Osteoblast (primary cell): ENCODE measurements around the gene ALG6. TPM values are rescaled to one million over a fixed set of nuclear protein-coding genes. Genes with fewer than 3 reads are reported as not detected.

Experiments
- DNase-seq: peaks from one replicate; pipeline ENCODE4 v3.0.0; 2011; ENCODE audit warnings: low spot score, mixed read lengths; ENCODE audit not compliant: insufficient read length; ENCODE audit errors: missing footprints
- H2AFZ ChIP-seq: 2 replicates; pipeline ENCODE4 v1.6.0; 2011; ENCODE audit warnings: mild to moderate bottlenecking, low read length
- H3K27ac ChIP-seq: 2 replicates; pipeline ENCODE4 v1.5.1; 2011; ENCODE audit warnings: mild to moderate bottlenecking, low read depth, low read length, moderate library complexity
- H3K27me3 ChIP-seq: 2 replicates; pipeline ENCODE4 v1.6.0; 2012; ENCODE audit warnings: mild to moderate bottlenecking, control low read depth, inconsistent platforms, low read length, moderate library complexity; ENCODE audit not compliant: insufficient read depth
- H3K36me3 ChIP-seq: 2 replicates; pipeline ENCODE4 v1.5.1; 2011; ENCODE audit warnings: mild to moderate bottlenecking, low read length, control low read depth, moderate library complexity; ENCODE audit not compliant: insufficient read depth
- H3K4me1 ChIP-seq: 2 replicates; pipeline ENCODE4 v1.5.1; 2011; ENCODE audit warnings: mild to moderate bottlenecking, low read length, control low read depth, moderate library complexity; ENCODE audit not compliant: insufficient read depth
- H3K4me2 ChIP-seq: 2 replicates; pipeline ENCODE4 v1.6.0; 2011; ENCODE audit warnings: mild to moderate bottlenecking, low read length; ENCODE audit not compliant: insufficient read depth
- H3K4me3 ChIP-seq: fragments of 200-600 bp; sonication (generic); 3 replicates; pipeline ENCODE4 v1.5.1; 2012; ENCODE audit warnings: mild to moderate bottlenecking, low read length, inconsistent platforms; ENCODE audit not compliant: insufficient read depth
- H3K79me2 ChIP-seq: 2 replicates; pipeline ENCODE4 v1.6.0; 2012; ENCODE audit warnings: mild to moderate bottlenecking, low read length, control low read depth, inconsistent platforms; ENCODE audit not compliant: insufficient read depth
- H3K9me3 ChIP-seq: 2 replicates; pipeline ENCODE4 v1.5.1; 2011; ENCODE audit warnings: low read depth, low read length, control low read depth
- H4K20me1 ChIP-seq: 2 replicates; pipeline ENCODE4 v1.6.0; 2012; ENCODE audit warnings: mild to moderate bottlenecking, low read length, control low read depth; ENCODE audit not compliant: insufficient read depth
- total RNA-seq: library from RNA; depleted of rRNA; stranded (reverse); fragments of >200 nt; gene quantifications from 2 replicates; pipeline ENCODE4 v1.2.3, GENCODE V29; 2012
- TF ChIP-seq, protein P1 (sequence below): IDR thresholded peaks from 2 replicates; pipeline ENCODE4 v1.5.1; 2011; ENCODE audit warnings: mild to moderate bottlenecking, low read depth, low read length, moderate library complexity; ENCODE audit errors: extremely low read depth

ALG6 gene
- total RNA-seq, 1 donor: 8.3 TPM

DNA sequence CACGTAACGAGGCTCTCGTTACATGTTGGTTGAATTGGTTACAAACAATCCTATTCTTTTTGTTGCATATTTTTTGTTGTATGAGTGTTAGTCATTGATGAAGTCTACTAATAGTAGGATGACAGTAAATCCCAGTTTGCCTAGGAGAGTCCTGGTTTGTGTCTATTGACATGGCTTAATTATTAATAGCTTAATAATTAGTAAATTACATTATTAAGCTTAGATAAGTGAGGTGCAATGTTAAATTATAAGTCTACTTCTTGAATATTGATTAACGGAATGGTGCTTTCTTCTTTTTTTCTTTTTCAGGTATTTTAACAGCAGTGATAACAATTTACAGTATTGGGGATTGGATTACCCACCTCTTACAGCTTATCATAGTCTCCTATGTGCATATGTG lies 34.5 kb downstream of the ALG6 start:
- Histone ChIP-seq H3K4me1 (no peaks in the 10 kb centered on the region), H2AFZ (no peak overlapping the region), H3K27me3 (no peaks in the 10 kb centered on the region), H3K9me3 (no peaks in the 10 kb centered on the region), H3K36me3 (no peaks in the 10 kb centered on the region), H3K4me2 (no peak overlapping the region), H3K79me2 (no peaks in the 10 kb centered on the region), H4K20me1 (no peaks in the 10 kb centered on the region), H3K27ac (no peak overlapping the region), H3K4me3 (no peak overlapping the region)
- TF ChIP-seq, protein P1, sequence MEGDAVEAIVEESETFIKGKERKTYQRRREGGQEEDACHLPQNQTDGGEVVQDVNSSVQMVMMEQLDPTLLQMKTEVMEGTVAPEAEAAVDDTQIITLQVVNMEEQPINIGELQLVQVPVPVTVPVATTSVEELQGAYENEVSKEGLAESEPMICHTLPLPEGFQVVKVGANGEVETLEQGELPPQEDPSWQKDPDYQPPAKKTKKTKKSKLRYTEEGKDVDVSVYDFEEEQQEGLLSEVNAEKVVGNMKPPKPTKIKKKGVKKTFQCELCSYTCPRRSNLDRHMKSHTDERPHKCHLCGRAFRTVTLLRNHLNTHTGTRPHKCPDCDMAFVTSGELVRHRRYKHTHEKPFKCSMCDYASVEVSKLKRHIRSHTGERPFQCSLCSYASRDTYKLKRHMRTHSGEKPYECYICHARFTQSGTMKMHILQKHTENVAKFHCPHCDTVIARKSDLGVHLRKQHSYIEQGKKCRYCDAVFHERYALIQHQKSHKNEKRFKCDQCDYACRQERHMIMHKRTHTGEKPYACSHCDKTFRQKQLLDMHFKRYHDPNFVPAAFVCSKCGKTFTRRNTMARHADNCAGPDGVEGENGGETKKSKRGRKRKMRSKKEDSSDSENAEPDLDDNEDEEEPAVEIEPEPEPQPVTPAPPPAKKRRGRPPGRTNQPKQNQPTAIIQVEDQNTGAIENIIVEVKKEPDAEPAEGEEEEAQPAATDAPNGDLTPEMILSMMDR: no peak
- no peak for DNase-seq

DNA sequence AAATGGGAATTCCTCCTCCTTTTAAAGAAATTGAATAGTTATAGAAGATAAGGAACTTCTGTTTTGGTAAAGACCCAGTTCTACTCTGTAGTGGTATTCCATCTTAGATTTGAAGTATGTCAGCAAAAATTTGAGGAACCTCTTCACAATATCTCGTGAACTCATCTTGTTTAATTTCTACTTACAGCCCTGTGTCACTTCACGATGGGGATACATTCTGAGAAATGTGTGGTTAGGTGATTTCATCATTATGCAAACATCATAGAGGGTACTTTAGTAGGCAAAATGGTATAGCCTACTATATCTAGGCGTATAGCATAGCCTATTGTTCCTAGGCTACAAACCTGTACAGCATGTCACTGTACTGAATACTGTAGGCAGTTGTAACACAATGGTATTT lies 36.0 kb downstream of the ALG6 start:
- H3K27me3 ChIP-seq: no peaks in the 10 kb centered on the region
- no peaks in the 10 kb centered on the region for H3K4me1 ChIP-seq
- TF ChIP-seq, protein P1: no peak
- no peaks in the 10 kb centered on the region for H4K20me1 ChIP-seq
- H3K4me3 ChIP-seq: no peak overlapping the region
- H3K27ac ChIP-seq: no peak overlapping the region
- no peaks in the 10 kb centered on the region for H3K79me2 ChIP-seq
- H3K36me3 ChIP-seq: no peaks in the 10 kb centered on the region
- DNase-seq: no peak
- H3K4me2 ChIP-seq: no peak overlapping the region
- H3K9me3 ChIP-seq: no peaks in the 10 kb centered on the region
- no peak overlapping the region for H2AFZ ChIP-seq

DNA sequence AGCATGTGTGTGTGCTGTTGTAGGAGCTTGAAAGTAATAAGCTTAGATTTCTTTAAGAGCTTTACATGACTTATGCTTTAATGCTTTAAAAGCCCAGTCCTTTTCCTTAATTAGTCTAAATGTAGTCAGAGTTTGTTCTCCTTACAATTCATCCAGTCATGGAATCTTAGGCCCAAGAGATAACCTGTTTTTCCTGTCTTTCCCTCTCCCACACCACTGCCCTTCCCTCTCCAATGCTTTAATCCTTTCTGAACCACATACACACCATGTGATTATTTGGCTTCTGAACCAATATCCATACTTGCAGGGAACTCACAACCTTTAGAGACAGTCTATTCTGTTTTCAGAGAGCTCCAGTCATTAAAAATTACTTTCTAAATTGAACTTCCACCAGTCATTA lies 37.6 kb downstream of the ALG6 start:
- H3K9me3 ChIP-seq: no peaks in the 10 kb centered on the region
- no peak overlapping the region for H3K4me3 ChIP-seq
- no peaks in the 10 kb centered on the region for H3K27me3 ChIP-seq
- H3K36me3 ChIP-seq: no peaks in the 10 kb centered on the region
- H3K27ac ChIP-seq: no peak overlapping the region
- H3K4me2 ChIP-seq: no peak overlapping the region
- no peak for DNase-seq
- no peak overlapping the region for H2AFZ ChIP-seq
- H3K79me2 ChIP-seq: no peaks in the 10 kb centered on the region
- no peaks in the 10 kb centered on the region for H3K4me1 ChIP-seq
- TF ChIP-seq, protein P1: no peak
- H4K20me1 ChIP-seq: no peaks in the 10 kb centered on the region

GRCh38 chr1:63405987-63406386 lies 38.6 kb downstream of the ALG6 start:
- no peak overlapping the region for H3K4me3 ChIP-seq
- no peak overlapping the region for H3K4me2 ChIP-seq
- no peaks in the 10 kb centered on the region for H3K79me2 ChIP-seq
- H3K36me3 ChIP-seq: no peaks in the 10 kb centered on the region
- no peak overlapping the region for H2AFZ ChIP-seq
- H3K27ac ChIP-seq: no peak overlapping the region
- H3K4me1 ChIP-seq: no peaks in the 10 kb centered on the region
- no peaks in the 10 kb centered on the region for H4K20me1 ChIP-seq
- H3K9me3 ChIP-seq: no peaks in the 10 kb centered on the region
- H3K27me3 ChIP-seq: no peaks in the 10 kb centered on the region
- no peak for DNase-seq
- TF ChIP-seq, protein P1: no peak
